ENCODE measurements around the gene USP30. TPM values are rescaled to one million over a fixed set of nuclear protein-coding genes. Genes with fewer than 3 reads are reported as not detected.

The USP30 gene
- total and polyA plus RNA-seq, 9 of the 15 experiments (the other 6 are each of a cell fraction or from before 2014, with no cell fraction given), result 1.4 to 15.2 (median 7.0) TPM

DNA sequence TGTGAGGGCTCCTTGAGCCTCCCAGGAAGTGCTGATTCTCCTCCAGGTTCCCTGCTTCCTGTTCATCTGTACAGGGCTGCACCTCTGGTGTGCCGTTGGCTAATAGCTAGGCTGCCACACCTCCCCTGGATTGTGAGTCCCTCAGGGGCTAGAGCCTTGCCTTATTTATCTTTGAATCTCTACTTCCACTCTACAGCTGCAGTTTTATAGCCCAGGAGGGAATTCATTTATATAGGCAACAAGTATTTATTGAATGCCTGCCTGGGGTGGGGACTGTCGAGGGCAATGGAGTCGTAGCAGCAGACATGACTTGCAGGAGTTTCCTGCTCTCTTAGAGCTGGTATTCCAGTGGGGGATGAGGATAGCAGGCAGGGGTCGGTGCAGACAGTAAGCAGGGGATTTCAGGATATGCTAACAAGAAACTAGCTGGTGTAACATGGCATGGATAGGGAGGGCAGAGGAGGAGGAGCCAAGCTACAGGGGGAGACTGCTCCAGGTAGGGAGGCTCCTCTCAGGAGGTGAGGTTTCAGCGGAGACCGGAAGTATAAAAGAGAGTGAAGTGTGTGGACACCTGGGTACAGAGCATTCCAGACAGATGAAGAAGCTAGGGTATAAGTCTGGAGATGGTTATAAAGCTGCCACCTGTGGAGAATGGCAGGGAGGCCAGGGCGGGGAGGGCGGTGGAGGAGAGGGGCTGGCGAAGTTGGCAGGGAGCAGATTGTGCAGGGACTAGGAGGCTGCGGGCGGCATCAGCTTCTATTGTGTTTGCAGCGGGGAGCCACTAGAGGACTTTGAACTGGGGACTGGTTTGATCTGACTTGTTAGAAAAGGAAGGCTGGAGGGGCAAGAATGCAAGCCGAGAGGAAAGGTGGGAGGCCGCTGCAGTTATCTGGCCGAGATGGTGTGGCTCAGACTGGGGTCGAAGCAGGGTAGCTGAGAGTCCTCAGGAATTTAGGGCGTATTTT is 17.2 kb downstream of the USP30 start:
- no peak for FAIRE-seq

More for the DNA sequence above, 17.2 kb downstream of the USP30 start:
- DNase-seq (ENCODE audit: extremely low read depth in 1 of 4, low spot score in 3 of 4) (no peak), ATAC-seq (no peak)
- Histone ChIP-seq H3K27me3 (ENCODE audit: control insufficient read depth in 2 of 2, insufficient read depth in 2 of 2, low read length in 2 of 2) (no peaks in the 10 kb centered on the region), H2AFZ (ENCODE audit: low read depth, low read length) (no peak overlapping the region), H3K79me2 (ENCODE audit: control insufficient read depth, insufficient read depth, low read length) (no peaks in the 10 kb centered on the region), H3K4me2 (ENCODE audit: insufficient read depth, low read length) (no peak overlapping the region), H3K9ac (ENCODE audit: insufficient read depth in 1 of 2, low read depth in 2 of 2, low read length in 2 of 2) (no peak overlapping the region), H3K9me3 (replicated peaks; ENCODE audit: control insufficient read depth, insufficient read depth, low read depth, low read length) (no peaks in the 10 kb centered on the region), H3K4me1 (replicated peaks in 1 of 2; ENCODE audit: control insufficient read depth in 2 of 2, insufficient read depth in 2 of 2, low read length in 2 of 2) (no peaks in the 10 kb centered on the region), H3K9me1 (ENCODE audit: control insufficient read depth, insufficient read depth, low read length) (no peaks in the 10 kb centered on the region), H4K20me1 (replicated peaks; ENCODE audit: control insufficient read depth, insufficient read depth, low read length) (no peaks in the 10 kb centered on the region), H3K27ac (ENCODE audit: extremely low read depth, low read depth, low read length) (no peak overlapping the region), H3K36me3 (ENCODE audit: control insufficient read depth, insufficient read depth, low read length) (peaks cover 30% of the 10 kb centered on the region; the same call in 2 of the 3 replicates), H3K4me3 (no peak overlapping the region)
- CTCF ChIA-PET (ENCODE audit: low intra/inter-chr PET ratio), result no interaction called here
- POLR2A ChIA-PET, result interaction anchor here (0.6 to 1.2 kb wide), 4 partner anchors 9 to 919 kb away, joined by 3 to 4 read pairs (median 4); no protein-coding TSS in a partner anchor
- 73% methylated on average over 17 of the region's 17 CpGs for WGBS (ENCODE audit: insufficient coverage, low coverage, missing lambda C conversion rate)
- BruUV-seq (replicated peaks), result no TSS peak
- intact Hi-C loops (cut with micrococcal nuclease), result no loop called here
- in situ Hi-C loops (cut with MboI), result no loop called here
- TF ChIP-seq, protein P1, sequence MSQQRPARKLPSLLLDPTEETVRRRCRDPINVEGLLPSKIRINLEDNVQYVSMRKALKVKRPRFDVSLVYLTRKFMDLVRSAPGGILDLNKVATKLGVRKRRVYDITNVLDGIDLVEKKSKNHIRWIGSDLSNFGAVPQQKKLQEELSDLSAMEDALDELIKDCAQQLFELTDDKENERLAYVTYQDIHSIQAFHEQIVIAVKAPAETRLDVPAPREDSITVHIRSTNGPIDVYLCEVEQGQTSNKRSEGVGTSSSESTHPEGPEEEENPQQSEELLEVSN (IDR thresholded peaks at IDR 0.05; ENCODE audit: borderline replicate concordance in 1 of 2, extremely low read depth in 1 of 2, insufficient read depth in 1 of 2, insufficient read length in 1 of 2, low read depth in 1 of 2, low read length in 1 of 2, poor library complexity in 1 of 2, severe bottlenecking in 1 of 2), result no peak
- TF ChIP-seq ZNF232 (CRISPR knock-in tag; IDR thresholded peaks at IDR 0.05), result no peak
- no peak for TF ChIP-seq KLF1 (tag; IDR thresholded peaks at IDR 0.05)
- TF ChIP-seq CBFA2T2 (conservative IDR thresholded peaks at IDR 0.05), result no peak
- TF ChIP-seq MED1 (CRISPR knock-in tag; IDR thresholded peaks at IDR 0.05; ENCODE audit: borderline replicate concordance), result no peak
- TF ChIP-seq EWSR1 (IDR thresholded peaks at IDR 0.05; ENCODE audit: borderline replicate concordance, low read depth, partially characterized antibody), result no peak
- TF ChIP-seq GATAD2B (IDR thresholded peaks at IDR 0.05; ENCODE audit: borderline replicate concordance), result no peak
- no peak for TF ChIP-seq ZKSCAN1 (IDR thresholded peaks at IDR 0.05; ENCODE audit: low read depth, low read length)
- no peak for TF ChIP-seq MYNN (IDR thresholded peaks at IDR 0.05)
- no peak for TF ChIP-seq MYNN (CRISPR knock-in tag; IDR thresholded peaks at IDR 0.05)
- no peak for TF ChIP-seq LEF1 (IDR thresholded peaks at IDR 0.05)
- TF ChIP-seq CC2D1A (IDR thresholded peaks at IDR 0.05), result no peak

Measured in K562 (cell line).